Testis (tissue), 2 donors: ENCODE results near the gene NUP93.

Experiments
- CTCF ChIP-seq, 3 experiments: fragments of 450-650 bp in 2 of 3; fragments of 200-600 bp in 1 of 3; sonication (generic) in 1 of 3; IDR thresholded peaks; one replicate each; pipeline ENCODE4 v1.5.1; 2016 to 2019; ENCODE audit warnings: antibody characterized with exemption in 3 of 3, mild to moderate bottlenecking in 2 of 3, moderate library complexity in 1 of 3
- POLR2A ChIP-seq: fragments of 450-650 bp; IDR thresholded peaks from one replicate; pipeline ENCODE4 v1.6.1; 2017; ENCODE audit warnings: antibody characterized with exemption, mild to moderate bottlenecking, moderate library complexity

GRCh38 chr16:56868175-56868574 is 138.2 kb downstream of the NUP93 start:
- TF ChIP-seq CTCF (IDR thresholded peaks at IDR 0.05) (no peak), POLR2A (no peak)
